CD4-positive, alpha-beta T cell (primary cell): Measurements from ENCODE around the gene ZBTB48. TPM values are rescaled to one million over a fixed set of nuclear protein-coding genes. Genes with fewer than 3 reads are reported as not detected.

Experiments used
- ATAC-seq: fragments of 200-7000 bp; cut with Tn5 transposase; one replicate; pipeline ENCODE4 v1.10.0; 2022; ENCODE audit warnings: mild to moderate bottlenecking; ENCODE audit not compliant: poor library complexity
- CTCF ChIA-PET: fragments of 350-600 bp; sonication (Branson Sonifier 250); formaldehyde crosslinking; loops from one replicate; lab custom pipeline; 2021; ENCODE audit warnings: antibody characterized with exemption, inconsistent platforms; lab: Charles Lee
- POLR2A ChIA-PET: fragments of 350-600 bp; sonication (Branson Sonifier 250); formaldehyde crosslinking; loops from one replicate; lab custom pipeline; 2021; ENCODE audit warnings: antibody characterized with exemption, inconsistent platforms; lab: Charles Lee
- DNase-seq, 14 experiments: peaks; one replicate each; pipeline ENCODE4 v3.0.0-alpha.2; 2013 to 2020; ENCODE audit warnings: mixed read lengths in 2 of 14
- H3K27ac ChIP-seq, 2 donors: one replicate each; pipeline versions ENCODE4 v1.5.1 to v1.7.0; 2013; ENCODE audit warnings: low read length in 2 of 2, low read depth in 1 of 2, mild to moderate bottlenecking in 1 of 2
- H3K27me3 ChIP-seq, 2 experiments: 1 replicate in 1 of 2; 2 replicates in 1 of 2; pipeline versions ENCODE4 v1.6.1 to v1.7.0; 2013; ENCODE audit warnings: low read length in 2 of 2, control low read depth in 1 of 2, mild to moderate bottlenecking in 1 of 2, moderate library complexity in 1 of 2; ENCODE audit not compliant: insufficient read depth in 2 of 2, control insufficient read depth in 1 of 2
- H3K36me3 ChIP-seq: one replicate; pipeline ENCODE4 v1.6.1; 2013; ENCODE audit warnings: low read length, control low read depth; ENCODE audit not compliant: insufficient read depth
- H3K4me1 ChIP-seq: one replicate; pipeline ENCODE4 v1.6.1; 2013; ENCODE audit warnings: low read length, control low read depth; ENCODE audit not compliant: insufficient read depth
- H3K4me3 ChIP-seq: one replicate; pipeline ENCODE4 v1.5.1; 2013; ENCODE audit warnings: mild to moderate bottlenecking, low read length, moderate library complexity
- H3K9me3 ChIP-seq, 2 experiments: 1 replicate in 1 of 2; 2 replicates in 1 of 2; pipeline versions ENCODE4 v1.6.1 to v1.7.0; 2013; ENCODE audit warnings: low read length in 2 of 2, mild to moderate bottlenecking in 2 of 2, control low read depth in 1 of 2, moderate library complexity in 1 of 2; ENCODE audit not compliant: control insufficient read depth in 1 of 2, insufficient read depth in 1 of 2
- H3K27ac Mint-ChIP-seq: one replicate; pipeline ENCODE4 v1.8.0; 2020; ENCODE audit warnings: mixed read lengths
- H3K27me3 Mint-ChIP-seq: one replicate; pipeline ENCODE4 v1.8.0; 2021; ENCODE audit warnings: mixed read lengths
- H3K36me3 Mint-ChIP-seq: one replicate; pipeline ENCODE4 v1.8.0; 2021; ENCODE audit warnings: low read depth, mixed read lengths
- H3K4me1 Mint-ChIP-seq: one replicate; pipeline ENCODE4 v1.8.0; 2021; ENCODE audit warnings: low read depth, mixed read lengths
- H3K4me3 Mint-ChIP-seq: one replicate; pipeline ENCODE4 v1.8.0; 2020; ENCODE audit warnings: mild to moderate bottlenecking, mixed read lengths
- H3K9me3 Mint-ChIP-seq: one replicate; pipeline ENCODE4 v1.8.0; 2020; ENCODE audit warnings: mixed read lengths
- CTCF ChIP-seq: fragments of 200-600 bp; IDR thresholded peaks from one replicate; pipeline ENCODE4 v1.8.0; 2022; ENCODE audit warnings: antibody characterized with exemption, mild to moderate bottlenecking
- intact Hi-C, 2 experiments: fragments of 100-400 bp; cut with DNase I in 1 of 2; cut with micrococcal nuclease in 1 of 2; formaldehyde crosslinking; loops; one replicate each; pipeline versions ENCODE4 v1.15.1 to v1.9.0; 2023 to 2025; cut with DNase I, micrococcal nuclease
- total RNA-seq, 174 experiments: library from RNA in 2 of 174; stranded (reverse) in 2 of 174; gene quantifications; one replicate each; pipeline ENCODE4 v1.2.3 and lab custom pipeline; 2021 to 2026

ZBTB48 gene
- total RNA-seq, 2 experiments from 2014 or later, result 31.4 to 31.7 TPM

DNA sequence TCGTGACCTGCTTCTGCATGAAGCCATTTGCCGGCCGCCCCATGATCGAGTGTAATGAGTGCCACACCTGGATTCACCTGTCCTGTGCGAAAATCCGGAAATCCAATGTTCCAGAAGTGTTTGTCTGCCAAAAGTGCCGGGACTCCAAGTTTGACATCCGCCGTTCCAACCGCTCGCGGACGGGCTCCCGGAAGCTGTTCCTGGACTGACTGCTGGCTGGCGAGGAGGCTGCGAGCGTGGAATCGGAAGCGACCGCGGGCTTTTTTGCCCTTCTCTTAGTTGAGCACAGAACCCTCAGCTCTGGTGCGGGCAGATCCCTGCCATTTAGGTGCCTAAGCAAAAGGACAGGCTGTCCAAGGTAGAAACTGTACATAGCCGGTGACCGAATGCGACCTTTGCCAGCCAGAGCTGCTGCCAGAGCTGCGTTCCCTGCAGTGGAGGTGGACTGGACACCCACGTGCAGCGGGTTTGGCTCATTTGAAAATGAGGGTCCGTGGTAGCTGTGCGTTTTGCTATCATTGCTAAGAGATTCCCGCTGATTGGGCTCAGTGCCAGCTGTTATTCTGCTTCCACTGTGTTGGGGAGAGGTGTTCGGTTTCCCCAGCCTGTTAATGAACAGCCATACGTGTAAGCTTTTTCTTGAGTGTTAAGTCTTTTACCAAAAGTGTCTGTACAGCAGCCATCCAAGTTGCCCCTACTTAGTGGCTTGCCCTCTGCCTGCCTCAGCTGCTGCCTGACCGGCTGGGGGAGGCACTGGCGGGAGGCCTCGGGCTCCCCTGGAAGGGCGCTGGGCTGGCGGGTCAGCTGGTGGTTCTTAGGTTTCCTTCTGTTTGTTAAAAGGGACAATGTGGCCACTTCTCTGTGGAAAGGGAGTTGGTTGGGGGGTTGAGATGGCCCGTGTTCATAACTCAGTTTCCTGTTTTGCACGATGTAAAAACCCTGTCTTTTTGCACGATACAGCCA is 41.9 kb downstream of the ZBTB48 start:
- ChIA-PET CTCF (interaction anchor here (1.8 kb wide), 1 partner anchor 19 kb away, joined by 4 read pairs; the partner anchor contains the start of gene KLHL21), POLR2A (interaction anchor here (0.8 to 1.1 kb wide), 2 partner anchors 19 to 197 kb away, joined by 3 to 4 read pairs; partner anchors contain the start of genes ESPN and KLHL21)
- Mint-ChIP-seq H3K4me3 (no peak overlapping the region), H3K27ac (no peak overlapping the region), H3K27me3 (no peaks in the 10 kb centered on the region), H3K36me3 (peaks cover 40% of the 10 kb centered on the region), H3K4me1 (peaks cover 11% of the 10 kb centered on the region), H3K9me3 (no peaks in the 10 kb centered on the region)
- Histone ChIP-seq H3K9me3 (no peaks in the 10 kb centered on the region), H3K27ac (no peak overlapping the region), H3K27me3 (no peaks in the 10 kb centered on the region), H3K36me3 (peaks cover 33% of the 10 kb centered on the region), H3K4me3 (no peak overlapping the region), H3K4me1 (peaks cover 20% of the 10 kb centered on the region)
- intact Hi-C loops, result no loop called here
- TF ChIP-seq CTCF, result no peak
- ATAC-seq (no peak), DNase-seq (no peak)

DNA sequence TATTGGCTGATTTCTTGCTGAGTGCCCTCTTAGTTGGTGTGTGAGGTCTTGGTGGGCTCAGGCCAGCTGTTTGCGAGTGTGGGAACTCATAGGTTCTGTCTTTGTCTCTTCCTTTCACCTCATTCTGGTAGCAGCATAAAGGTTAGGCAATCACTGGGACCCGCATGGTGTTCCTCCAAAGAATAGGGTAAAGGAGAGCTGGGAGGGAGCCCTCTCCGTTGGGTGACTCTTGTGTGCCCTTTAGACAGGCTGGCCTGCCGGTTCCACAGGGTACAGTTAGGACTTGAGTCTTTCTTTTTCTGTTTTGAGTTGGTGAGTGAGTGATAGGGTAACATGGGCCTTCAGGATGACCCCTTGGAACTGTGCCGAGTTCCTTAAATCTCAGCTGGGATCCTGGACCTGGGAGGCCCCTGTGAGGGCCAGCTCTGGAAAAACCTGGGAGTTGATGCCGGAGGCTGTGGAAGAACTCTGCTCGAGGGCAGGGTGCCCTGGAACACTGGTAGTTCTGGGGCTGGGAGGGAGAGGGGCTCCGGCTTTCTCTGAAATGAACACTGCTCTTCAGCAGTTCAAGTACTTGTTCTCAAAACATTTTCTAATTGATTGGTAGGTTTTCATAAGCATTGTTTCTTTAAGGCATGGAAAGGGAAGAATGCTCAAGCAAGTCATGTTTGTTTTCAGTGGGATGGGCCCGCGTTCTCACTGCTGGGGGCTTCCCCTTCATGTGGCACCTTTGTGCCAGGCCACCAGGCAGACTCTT is 42.8 kb downstream of the ZBTB48 start:
- H3K9me3 ChIP-seq, result no peaks in the 10 kb centered on the region
- Mint-ChIP-seq H3K4me1 (peaks cover 18% of the 10 kb centered on the region), H3K36me3 (peaks cover 41% of the 10 kb centered on the region), H3K9me3 (no peaks in the 10 kb centered on the region), H3K27ac (no peak overlapping the region), H3K4me3 (peak overlapping the region; percentile 54), H3K27me3 (no peaks in the 10 kb centered on the region)
- no peak overlapping the region for H3K4me3 ChIP-seq
- H3K36me3 ChIP-seq, result peaks cover 35% of the 10 kb centered on the region
- intact Hi-C loops, result no loop called here
- CTCF ChIA-PET, result interaction anchor here (1.8 kb wide), 1 partner anchor 20 kb away, joined by 4 read pairs; the partner anchor contains the start of gene KLHL21
- H3K27ac ChIP-seq, result no peak overlapping the region
- ATAC-seq (no peak), DNase-seq (no peak)
- H3K27me3 ChIP-seq, result no peaks in the 10 kb centered on the region
- POLR2A ChIA-PET, result interaction anchor here (0.8 to 3.7 kb wide), 3 partner anchors 20 to 198 kb away, joined by 3 to 28 read pairs (median 4); partner anchors contain the start of genes ESPN and KLHL21
- peaks cover 26% of the 10 kb centered on the region for H3K4me1 ChIP-seq
- no peak for TF ChIP-seq CTCF

GRCh38 chr1:6623269-6623965 is 43.6 kb downstream of the ZBTB48 start:
- peak overlapping the region; percentile 54 for H3K4me3 Mint-ChIP-seq
- no peaks in the 10 kb centered on the region for H3K27me3 Mint-ChIP-seq
- H3K36me3 ChIP-seq, result peaks cover 37% of the 10 kb centered on the region
- H3K27ac Mint-ChIP-seq, result peak overlapping the region; percentile 69
- H3K4me1 Mint-ChIP-seq, result peaks cover 24% of the 10 kb centered on the region
- intact Hi-C loops, result no loop called here
- no peaks in the 10 kb centered on the region for H3K9me3 Mint-ChIP-seq
- DNase-seq (no peak), ATAC-seq (no peak)
- CTCF ChIA-PET, result interaction anchor here (1.7 to 3.2 kb wide), 3 partner anchors 8 to 69 kb away, joined by 3 to 15 read pairs (median 4); partner anchors contain the start of genes KLHL21, NOL9 and TAS1R1
- H3K4me3 ChIP-seq, result no peak overlapping the region
- H3K4me1 ChIP-seq, result peaks cover 31% of the 10 kb centered on the region
- peaks cover 49% of the 10 kb centered on the region for H3K36me3 Mint-ChIP-seq
- no peaks in the 10 kb centered on the region for H3K9me3 ChIP-seq
- no peaks in the 10 kb centered on the region for H3K27me3 ChIP-seq
- POLR2A ChIA-PET, result interaction anchor here (1.7 to 3.7 kb wide), 3 partner anchors 11 to 23 kb away, joined by 3 to 28 read pairs (median 12); partner anchors contain the start of gene KLHL21
- TF ChIP-seq CTCF, result no peak
- H3K27ac ChIP-seq, result no peak overlapping the region
